HepG2 (cell line): Measurements from ENCODE around the gene FCRLA. TPM values are rescaled to one million over a fixed set of nuclear protein-coding genes. Genes with fewer than 3 reads are reported as not detected.

Experiments used
- FLYWCH1 ChIP-seq: sonication (generic); formaldehyde crosslinking; IDR thresholded peaks from 2 replicates; pipeline ENCODE4 v1.8.1; 2023; ENCODE audit warnings: mild to moderate bottlenecking, missing genetic modification reagents
- FOXM1 ChIP-seq: sonication (generic); formaldehyde crosslinking; IDR thresholded peaks from 2 replicates; pipeline ENCODE4 v1.5.0; 2020; ENCODE audit warnings: missing genetic modification reagents
- POLR2AphosphoS2 ChIP-seq: IDR thresholded peaks from 2 replicates; pipeline ENCODE4 v1.6.1; 2011; ENCODE audit warnings: low read depth, low read length, improper control_type of control experiment
- TMF1 ChIP-seq: sonication (generic); formaldehyde crosslinking; IDR thresholded peaks from 2 replicates; pipeline ENCODE4 v1.8.1; 2022; ENCODE audit warnings: low read depth, missing genetic modification reagents
- ZFP1 ChIP-seq: IDR thresholded peaks from 2 replicates; pipeline ENCODE4 v1.6.1; 2016
- ZNF431 ChIP-seq: sonication (generic); formaldehyde crosslinking; IDR thresholded peaks from 2 replicates; pipeline ENCODE4 v1.9.0; 2022; ENCODE audit warnings: missing genetic modification reagents, low read depth, mild to moderate bottlenecking, borderline replicate concordance
- ZNF775 ChIP-seq: sonication (generic); formaldehyde crosslinking; IDR thresholded peaks from 2 replicates; pipeline ENCODE4 v1.4.0; 2020; ENCODE audit warnings: missing genetic modification reagents, mild to moderate bottlenecking, moderate library complexity, borderline replicate concordance
- polyA plus RNA-seq, 8 experiments: library from polyadenylated mRNA; depleted of rRNA in 3 of 8; stranded (reverse) in 7 of 8; unstranded in 1 of 8; fragments of >200 nt; fragmentation: Illumina TruSeq in 4 of 8; extraction: Trizol in 4 of 8; gene quantifications; 2 replicates each; pipeline versions ENCODE4 v1.2.1 to v1.2.3, GENCODE V29; 2011 to 2016; ENCODE audit warnings: low read depth in 4 of 8, missing spikeins in 1 of 8, mixed read lengths in 1 of 8; ENCODE audit not compliant: insufficient read depth in 1 of 8
- total RNA-seq, 5 experiments: library from RNA; depleted of rRNA; stranded (reverse); fragments of >200 nt; fragmentation: Illumina TruSeq; extraction: Trizol; gene quantifications; 2 replicates each; pipeline ENCODE4 v1.2.3, GENCODE V29; 2016; ENCODE audit warnings: low read depth in 1 of 5
- TF ChIP-seq, protein P1 (sequence below): sonication (generic); formaldehyde crosslinking; IDR thresholded peaks from 2 replicates; pipeline ENCODE4 v1.9.0; 2021; ENCODE audit warnings: mild to moderate bottlenecking, missing genetic modification reagents
- TF ChIP-seq, protein P2 (sequence below): sonication (generic); formaldehyde crosslinking; IDR thresholded peaks from 2 replicates; pipeline ENCODE4 v1.5.1; 2020; ENCODE audit warnings: mild to moderate bottlenecking, missing genetic modification reagents, borderline replicate concordance
- TF ChIP-seq, protein P3 (sequence below): sonication (generic); formaldehyde crosslinking; IDR thresholded peaks from 2 replicates; pipeline ENCODE4 v1.5.0; 2020; ENCODE audit warnings: missing genetic modification reagents
- TF ChIP-seq, protein P4 (sequence below): sonication (generic); formaldehyde crosslinking; IDR thresholded peaks from 2 replicates; pipeline ENCODE4 v1.4.0; 2020; ENCODE audit warnings: missing genetic modification reagents

FCRLA gene
- total and polyA plus RNA-seq, 2 of the 13 experiments (the other 11 are each of a cell fraction or from before 2014, with no cell fraction given), result not detected

DNA sequence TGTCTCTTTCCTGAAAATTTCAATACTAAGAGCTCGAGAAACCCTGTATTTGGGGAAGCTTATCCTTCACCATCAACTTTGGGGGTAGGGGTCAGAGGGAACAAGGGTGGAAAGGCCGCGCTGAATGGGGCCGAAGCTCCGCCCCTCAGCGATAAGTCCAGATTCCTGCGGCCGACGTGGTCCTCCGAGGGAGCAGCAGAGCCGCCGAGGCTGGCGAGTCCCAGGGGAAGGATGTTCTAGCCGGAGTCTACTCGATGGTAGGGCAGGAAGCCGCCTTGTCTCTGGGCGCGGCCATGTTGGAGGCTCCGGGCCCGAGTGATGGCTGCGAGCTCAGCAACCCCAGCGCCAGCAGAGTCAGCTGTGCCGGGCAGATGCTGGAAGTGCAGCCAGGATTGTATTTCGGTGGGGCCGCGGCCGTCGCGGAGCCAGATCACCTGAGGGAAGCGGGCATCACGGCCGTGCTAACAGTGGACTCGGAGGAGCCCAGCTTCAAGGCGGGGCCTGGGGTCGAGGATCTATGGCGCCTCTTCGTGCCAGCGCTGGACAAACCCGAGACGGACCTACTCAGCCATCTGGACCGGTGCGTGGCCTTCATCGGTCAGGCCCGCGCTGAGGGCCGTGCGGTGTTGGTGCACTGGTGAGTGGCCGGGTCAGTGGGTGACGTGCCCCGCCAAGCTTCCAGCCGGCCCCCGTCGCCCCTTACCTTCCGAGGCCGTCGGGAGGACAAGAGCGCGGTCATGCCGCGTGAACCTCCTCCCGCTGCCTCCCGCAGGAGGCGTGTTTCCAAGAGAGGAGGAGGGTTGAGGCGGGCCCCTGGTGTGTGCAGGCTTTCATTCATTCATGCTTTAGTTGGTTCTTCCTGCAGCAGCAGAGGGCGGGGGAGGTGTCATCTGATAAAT is 42.7 kb downstream of the FCRLA start, which contains the start of gene DUSP12 (continued):
- TF ChIP-seq, protein P1, sequence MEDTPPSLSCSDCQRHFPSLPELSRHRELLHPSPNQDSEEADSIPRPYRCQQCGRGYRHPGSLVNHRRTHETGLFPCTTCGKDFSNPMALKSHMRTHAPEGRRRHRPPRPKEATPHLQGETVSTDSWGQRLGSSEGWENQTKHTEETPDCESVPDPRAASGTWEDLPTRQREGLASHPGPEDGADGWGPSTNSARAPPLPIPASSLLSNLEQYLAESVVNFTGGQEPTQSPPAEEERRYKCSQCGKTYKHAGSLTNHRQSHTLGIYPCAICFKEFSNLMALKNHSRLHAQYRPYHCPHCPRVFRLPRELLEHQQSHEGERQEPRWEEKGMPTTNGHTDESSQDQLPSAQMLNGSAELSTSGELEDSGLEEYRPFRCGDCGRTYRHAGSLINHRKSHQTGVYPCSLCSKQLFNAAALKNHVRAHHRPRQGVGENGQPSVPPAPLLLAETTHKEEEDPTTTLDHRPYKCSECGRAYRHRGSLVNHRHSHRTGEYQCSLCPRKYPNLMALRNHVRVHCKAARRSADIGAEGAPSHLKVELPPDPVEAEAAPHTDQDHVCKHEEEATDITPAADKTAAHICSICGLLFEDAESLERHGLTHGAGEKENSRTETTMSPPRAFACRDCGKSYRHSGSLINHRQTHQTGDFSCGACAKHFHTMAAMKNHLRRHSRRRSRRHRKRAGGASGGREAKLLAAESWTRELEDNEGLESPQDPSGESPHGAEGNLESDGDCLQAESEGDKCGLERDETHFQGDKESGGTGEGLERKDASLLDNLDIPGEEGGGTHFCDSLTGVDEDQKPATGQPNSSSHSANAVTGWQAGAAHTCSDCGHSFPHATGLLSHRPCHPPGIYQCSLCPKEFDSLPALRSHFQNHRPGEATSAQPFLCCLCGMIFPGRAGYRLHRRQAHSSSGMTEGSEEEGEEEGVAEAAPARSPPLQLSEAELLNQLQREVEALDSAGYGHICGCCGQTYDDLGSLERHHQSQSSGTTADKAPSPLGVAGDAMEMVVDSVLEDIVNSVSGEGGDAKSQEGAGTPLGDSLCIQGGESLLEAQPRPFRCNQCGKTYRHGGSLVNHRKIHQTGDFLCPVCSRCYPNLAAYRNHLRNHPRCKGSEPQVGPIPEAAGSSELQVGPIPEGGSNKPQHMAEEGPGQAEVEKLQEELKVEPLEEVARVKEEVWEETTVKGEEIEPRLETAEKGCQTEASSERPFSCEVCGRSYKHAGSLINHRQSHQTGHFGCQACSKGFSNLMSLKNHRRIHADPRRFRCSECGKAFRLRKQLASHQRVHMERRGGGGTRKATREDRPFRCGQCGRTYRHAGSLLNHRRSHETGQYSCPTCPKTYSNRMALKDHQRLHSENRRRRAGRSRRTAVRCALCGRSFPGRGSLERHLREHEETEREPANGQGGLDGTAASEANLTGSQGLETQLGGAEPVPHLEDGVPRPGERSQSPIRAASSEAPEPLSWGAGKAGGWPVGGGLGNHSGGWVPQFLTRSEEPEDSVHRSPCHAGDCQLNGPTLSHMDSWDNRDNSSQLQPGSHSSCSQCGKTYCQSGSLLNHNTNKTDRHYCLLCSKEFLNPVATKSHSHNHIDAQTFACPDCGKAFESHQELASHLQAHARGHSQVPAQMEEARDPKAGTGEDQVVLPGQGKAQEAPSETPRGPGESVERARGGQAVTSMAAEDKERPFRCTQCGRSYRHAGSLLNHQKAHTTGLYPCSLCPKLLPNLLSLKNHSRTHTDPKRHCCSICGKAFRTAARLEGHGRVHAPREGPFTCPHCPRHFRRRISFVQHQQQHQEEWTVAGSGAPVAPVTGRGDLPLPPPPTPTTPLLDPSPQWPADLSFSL (CRISPR knock-in tag), result no peak
- TF ChIP-seq FLYWCH1 (no peak), TMF1 (0 out of 2 replicates have a peak, but pooled peaks have one; percentile 13), ZFP1 (CRISPR knock-in tag) (no peak), ZNF775 (CRISPR knock-in tag) (0 out of 2 replicates have a peak, but pooled peaks have one; percentile 42), ZNF431 (CRISPR knock-in tag) (0 out of 2 replicates have a peak, but pooled peaks have one; percentile 77), FOXM1 (CRISPR knock-in tag) (no peak), POLR2AphosphoS2 (no peak)
- TF ChIP-seq, protein P2, sequence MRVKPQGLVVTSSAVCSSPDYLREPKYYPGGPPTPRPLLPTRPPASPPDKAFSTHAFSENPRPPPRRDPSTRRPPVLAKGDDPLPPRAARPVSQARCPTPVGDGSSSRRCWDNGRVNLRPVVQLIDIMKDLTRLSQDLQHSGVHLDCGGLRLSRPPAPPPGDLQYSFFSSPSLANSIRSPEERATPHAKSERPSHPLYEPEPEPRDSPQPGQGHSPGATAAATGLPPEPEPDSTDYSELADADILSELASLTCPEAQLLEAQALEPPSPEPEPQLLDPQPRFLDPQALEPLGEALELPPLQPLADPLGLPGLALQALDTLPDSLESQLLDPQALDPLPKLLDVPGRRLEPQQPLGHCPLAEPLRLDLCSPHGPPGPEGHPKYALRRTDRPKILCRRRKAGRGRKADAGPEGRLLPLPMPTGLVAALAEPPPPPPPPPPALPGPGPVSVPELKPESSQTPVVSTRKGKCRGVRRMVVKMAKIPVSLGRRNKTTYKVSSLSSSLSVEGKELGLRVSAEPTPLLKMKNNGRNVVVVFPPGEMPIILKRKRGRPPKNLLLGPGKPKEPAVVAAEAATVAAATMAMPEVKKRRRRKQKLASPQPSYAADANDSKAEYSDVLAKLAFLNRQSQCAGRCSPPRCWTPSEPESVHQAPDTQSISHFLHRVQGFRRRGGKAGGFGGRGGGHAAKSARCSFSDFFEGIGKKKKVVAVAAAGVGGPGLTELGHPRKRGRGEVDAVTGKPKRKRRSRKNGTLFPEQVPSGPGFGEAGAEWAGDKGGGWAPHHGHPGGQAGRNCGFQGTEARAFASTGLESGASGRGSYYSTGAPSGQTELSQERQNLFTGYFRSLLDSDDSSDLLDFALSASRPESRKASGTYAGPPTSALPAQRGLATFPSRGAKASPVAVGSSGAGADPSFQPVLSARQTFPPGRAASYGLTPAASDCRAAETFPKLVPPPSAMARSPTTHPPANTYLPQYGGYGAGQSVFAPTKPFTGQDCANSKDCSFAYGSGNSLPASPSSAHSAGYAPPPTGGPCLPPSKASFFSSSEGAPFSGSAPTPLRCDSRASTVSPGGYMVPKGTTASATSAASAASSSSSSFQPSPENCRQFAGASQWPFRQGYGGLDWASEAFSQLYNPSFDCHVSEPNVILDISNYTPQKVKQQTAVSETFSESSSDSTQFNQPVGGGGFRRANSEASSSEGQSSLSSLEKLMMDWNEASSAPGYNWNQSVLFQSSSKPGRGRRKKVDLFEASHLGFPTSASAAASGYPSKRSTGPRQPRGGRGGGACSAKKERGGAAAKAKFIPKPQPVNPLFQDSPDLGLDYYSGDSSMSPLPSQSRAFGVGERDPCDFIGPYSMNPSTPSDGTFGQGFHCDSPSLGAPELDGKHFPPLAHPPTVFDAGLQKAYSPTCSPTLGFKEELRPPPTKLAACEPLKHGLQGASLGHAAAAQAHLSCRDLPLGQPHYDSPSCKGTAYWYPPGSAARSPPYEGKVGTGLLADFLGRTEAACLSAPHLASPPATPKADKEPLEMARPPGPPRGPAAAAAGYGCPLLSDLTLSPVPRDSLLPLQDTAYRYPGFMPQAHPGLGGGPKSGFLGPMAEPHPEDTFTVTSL (CRISPR knock-in tag), result 0 out of 2 replicates have a peak, but pooled peaks have one; percentile 31
- TF ChIP-seq, protein P3, sequence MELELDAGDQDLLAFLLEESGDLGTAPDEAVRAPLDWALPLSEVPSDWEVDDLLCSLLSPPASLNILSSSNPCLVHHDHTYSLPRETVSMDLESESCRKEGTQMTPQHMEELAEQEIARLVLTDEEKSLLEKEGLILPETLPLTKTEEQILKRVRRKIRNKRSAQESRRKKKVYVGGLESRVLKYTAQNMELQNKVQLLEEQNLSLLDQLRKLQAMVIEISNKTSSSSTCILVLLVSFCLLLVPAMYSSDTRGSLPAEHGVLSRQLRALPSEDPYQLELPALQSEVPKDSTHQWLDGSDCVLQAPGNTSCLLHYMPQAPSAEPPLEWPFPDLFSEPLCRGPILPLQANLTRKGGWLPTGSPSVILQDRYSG, result no peak
- TF ChIP-seq, protein P4, sequence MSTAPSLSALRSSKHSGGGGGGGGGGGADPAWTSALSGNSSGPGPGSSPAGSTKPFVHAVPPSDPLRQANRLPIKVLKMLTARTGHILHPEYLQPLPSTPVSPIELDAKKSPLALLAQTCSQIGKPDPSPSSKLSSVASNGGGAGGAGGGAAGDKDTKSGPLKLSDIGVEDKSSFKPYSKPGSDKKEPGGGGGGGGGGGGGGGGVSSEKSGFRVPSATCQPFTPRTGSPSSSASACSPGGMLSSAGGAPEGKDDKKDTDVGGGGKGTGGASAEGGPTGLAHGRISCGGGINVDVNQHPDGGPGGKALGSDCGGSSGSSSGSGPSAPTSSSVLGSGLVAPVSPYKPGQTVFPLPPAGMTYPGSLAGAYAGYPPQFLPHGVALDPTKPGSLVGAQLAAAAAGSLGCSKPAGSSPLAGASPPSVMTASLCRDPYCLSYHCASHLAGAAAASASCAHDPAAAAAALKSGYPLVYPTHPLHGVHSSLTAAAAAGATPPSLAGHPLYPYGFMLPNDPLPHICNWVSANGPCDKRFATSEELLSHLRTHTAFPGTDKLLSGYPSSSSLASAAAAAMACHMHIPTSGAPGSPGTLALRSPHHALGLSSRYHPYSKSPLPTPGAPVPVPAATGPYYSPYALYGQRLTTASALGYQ (CRISPR knock-in tag), result no peak
